GM10847 (cell line): Measurements from ENCODE around the gene FAM222A.

Experiments used
- POLR2A ChIP-seq: IDR thresholded peaks from 2 replicates; pipeline ENCODE4 v1.6.1; 2011; ENCODE audit not compliant: insufficient read length; ENCODE audit errors: extremely low read depth

FAM222A gene

DNA sequence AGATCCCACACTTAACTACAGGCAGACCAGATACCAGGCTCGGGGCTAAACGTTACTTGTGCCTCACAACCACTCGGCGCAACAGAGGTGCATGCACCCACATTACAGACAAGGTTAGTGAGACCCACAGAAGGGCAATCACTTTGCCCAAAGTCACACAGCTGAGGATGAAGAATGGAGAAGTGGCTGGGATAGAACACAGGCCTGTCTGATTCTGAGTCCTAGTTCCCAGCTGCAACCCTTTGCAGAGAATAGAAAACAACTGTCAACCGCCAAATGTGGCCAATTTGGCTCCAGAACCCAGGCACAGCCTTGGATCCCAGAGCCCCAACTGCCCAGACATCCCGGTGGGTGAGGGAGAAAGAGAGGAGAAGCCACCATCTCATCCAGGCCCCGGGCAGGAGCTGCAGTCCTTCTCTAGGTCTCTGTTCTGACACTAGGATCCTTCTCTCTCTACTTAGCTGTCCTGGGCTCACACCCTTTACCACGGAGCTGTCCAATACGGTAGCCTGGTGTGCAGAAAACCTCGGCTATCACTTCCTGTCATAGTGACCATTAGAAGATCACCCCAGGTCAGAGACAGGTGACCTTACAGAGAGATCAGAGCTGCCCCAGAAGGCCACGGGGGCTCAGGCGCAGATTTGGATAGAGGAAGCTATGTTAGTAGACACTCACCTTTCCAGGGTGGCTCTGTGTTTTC lies 59.1 kb downstream of the FAM222A start:
- no peak for TF ChIP-seq POLR2A

GRCh38 chr12:109773384-109774011 lies 59.9 kb downstream of the FAM222A start:
- no peak for TF ChIP-seq POLR2A

GRCh38 chr12:109775172-109775881 lies 61.7 kb downstream of the FAM222A start:
- no peak for TF ChIP-seq POLR2A

- TF ChIP-seq POLR2A: no peak
Measured at GRCh38 chr12:109776624-109777023, 63.0 kb downstream of the FAM222A start.

- no peak for TF ChIP-seq POLR2A
Measured at GRCh38 chr12:109777544-109777943, 63.9 kb downstream of the FAM222A start.

- TF ChIP-seq POLR2A: no peak
Measured at GRCh38 chr12:109778684-109779083, 65.1 kb downstream of the FAM222A start.

DNA sequence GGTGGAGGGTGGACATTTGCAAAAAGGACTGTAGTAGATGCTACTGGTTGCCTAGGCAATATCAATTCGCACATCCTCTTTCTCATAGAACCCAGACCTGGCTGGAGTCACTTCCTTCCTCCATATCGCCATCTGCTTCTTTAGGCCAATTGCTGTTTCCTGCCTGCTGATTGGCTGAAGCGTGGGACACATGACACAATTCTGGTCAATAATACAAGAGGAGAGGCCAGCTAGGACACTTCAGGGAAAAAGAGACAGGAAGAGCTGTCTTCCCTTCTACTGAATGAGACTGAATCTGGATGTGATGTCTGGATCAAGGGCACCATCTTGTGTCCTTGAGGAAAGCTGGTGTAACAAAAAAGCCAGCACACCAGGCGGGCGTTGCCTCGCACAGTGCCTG lies 65.8 kb downstream of the FAM222A start:
- no peak for TF ChIP-seq POLR2A

- TF ChIP-seq POLR2A: no peak
Measured at GRCh38 chr12:109781668-109782325, 68.2 kb downstream of the FAM222A start.

GRCh38 chr12:109782326-109782703 lies 68.7 kb downstream of the FAM222A start:
- no peak for TF ChIP-seq POLR2A

DNA sequence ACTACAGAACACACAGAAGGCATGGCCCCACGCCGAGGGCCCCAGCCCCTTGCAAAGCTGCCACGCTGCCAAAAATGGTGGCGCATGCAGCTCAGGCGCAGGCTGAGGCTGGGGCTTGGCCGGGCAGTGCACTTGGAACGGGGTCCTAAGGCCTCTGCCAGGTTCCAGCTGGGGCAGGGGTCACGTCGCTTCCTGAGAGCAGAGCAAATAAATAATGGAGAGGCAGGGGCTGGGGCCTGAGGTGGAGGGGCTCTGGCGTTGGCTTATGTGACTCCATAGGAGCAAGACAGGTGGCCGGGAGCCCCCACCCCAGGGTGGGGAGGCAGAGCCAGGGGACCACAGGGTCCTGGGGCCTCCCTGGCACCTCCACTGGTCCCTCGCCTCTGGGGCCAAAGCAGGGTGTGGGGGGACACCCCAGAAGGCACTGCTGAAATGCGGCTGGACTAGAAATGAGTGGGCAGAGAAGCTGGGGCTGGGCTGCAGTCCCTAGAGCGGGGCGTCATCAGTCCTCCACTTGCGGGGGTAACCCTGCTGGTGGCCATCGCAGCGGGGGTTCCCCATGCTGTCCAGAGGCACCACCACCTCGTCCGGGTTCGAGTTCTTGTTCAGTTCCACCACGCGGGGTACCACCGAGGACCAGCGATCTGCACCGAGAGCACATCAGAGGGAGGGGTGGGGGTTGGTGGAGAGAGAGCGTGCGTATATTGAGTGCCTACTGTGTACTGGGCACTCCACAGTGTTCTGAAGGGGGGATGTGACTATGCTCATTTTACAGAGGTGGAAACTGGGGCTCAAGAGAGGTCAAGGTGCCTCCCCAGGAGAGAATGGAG lies 69.7 kb downstream of the FAM222A start:
- no peak for TF ChIP-seq POLR2A

DNA sequence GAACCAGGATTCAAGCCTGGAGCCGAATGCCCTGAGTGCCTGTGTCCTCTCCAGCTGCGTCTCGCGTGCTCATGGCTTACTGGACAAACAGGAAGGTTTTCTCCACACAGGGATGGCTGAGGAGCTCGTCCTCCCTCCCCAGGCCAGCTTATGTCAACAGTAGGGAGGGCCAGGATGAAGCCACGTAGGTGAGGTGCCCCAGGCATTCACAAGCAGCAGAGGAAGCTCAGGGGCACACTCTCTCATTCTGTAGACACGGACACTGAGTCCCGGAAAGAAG lies 70.3 kb downstream of the FAM222A start:
- no peak for TF ChIP-seq POLR2A

DNA sequence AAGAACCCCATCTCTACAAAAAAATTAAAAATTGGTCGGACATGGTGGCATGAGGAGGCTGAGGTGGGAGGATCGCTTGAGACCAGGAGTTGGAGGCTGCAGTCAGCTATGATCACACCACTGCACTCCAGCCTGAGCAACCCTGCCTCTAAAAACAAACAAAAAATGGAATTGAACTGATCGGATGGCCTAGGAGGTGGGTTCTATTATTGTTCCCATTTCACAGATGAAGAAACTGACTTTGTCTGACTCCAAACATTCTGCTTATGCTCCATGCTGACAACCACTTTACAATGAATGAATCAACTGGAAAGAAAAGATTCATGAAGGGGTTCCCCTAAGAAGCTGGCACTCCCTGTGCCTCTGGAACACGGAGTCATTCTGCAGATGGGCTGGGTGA lies 72.2 kb downstream of the FAM222A start:
- no peak for TF ChIP-seq POLR2A

GRCh38 chr12:109786799-109787198 lies 73.2 kb downstream of the FAM222A start:
- TF ChIP-seq POLR2A: no peak

DNA sequence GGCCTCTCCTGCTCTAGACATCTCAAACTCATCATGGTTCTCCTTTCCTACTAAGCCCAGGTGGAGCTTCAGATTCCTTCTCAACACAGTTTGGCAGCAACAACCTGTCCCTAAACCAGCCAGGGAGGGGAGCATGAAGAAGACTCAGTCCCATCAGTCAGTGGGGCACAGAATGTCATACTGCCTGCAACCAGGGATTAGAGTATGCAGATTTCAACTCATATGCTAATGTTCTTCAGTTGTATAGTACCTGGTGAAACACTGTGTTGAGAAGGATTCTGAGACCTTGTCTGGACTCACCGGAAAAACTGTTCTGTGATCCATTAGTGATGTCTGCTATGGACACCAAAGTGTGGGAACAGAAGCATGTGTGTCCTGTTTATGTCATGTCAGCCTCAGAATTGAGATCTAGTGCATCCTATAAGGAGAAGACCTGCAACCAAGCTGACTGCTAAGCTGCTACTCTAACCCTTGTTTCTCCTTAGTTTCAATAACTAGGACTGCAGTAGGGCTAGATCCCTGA lies 76.0 kb downstream of the FAM222A start:
- no peak for TF ChIP-seq POLR2A

DNA sequence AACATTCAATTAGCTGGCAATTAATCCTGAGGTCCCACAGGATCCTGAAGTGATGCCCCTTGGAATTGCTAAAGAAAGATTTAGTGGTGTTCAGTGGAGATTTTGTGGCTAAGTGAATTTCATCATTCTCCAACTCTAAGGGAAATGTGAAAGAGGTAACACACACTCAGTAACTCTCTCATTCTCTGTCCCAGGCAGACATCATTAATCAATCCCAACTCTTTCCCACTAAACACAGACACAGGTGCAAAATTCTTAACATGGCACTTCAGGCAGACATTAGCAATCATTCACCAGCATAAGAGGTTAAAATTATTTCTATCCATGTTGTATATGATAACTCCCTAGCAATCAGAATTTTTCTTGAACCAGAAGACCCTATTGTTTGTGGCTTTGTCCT lies 79.4 kb downstream of the FAM222A start:
- no peak for TF ChIP-seq POLR2A

DNA sequence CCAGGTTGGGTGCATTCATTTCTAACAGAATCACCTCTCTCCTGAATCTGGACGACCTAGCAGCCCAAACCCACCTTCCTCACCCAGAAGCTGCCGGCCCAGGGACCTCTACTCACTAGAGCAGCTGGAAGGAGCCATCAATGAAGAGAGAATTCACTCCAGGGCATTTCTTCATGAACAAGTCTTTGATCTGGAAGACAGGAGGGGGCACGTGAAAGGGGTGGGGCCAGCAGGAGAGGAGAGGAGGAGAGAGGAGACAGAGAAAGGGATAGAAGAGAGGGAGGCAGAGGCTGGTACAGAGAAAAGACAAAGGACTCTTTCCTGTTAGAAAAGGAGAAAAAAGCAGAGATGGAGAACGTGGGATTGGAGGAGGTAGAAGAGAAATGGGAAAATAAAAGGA lies 79.8 kb downstream of the FAM222A start:
- TF ChIP-seq POLR2A: no peak
